Body of pancreas (tissue), 4 donors: ENCODE measurements around the gene STIL.

Experiments
- POLR2A ChIP-seq, 3 donors: fragments of 450-650 bp; IDR thresholded peaks; one replicate each; pipeline ENCODE4 v1.6.1; 2016; ENCODE audit warnings: antibody characterized with exemption in 3 of 3, mild to moderate bottlenecking in 2 of 3
- TF ChIP-seq, protein P1 (sequence below), 7 experiments: fragments of 450-650 bp in 4 of 7; fragments of 200-600 bp in 3 of 7; sonication (generic) in 3 of 7; IDR thresholded peaks; one replicate each; pipeline ENCODE4 v1.5.1; 2016 to 2019; ENCODE audit warnings: antibody characterized with exemption in 7 of 7

DNA sequence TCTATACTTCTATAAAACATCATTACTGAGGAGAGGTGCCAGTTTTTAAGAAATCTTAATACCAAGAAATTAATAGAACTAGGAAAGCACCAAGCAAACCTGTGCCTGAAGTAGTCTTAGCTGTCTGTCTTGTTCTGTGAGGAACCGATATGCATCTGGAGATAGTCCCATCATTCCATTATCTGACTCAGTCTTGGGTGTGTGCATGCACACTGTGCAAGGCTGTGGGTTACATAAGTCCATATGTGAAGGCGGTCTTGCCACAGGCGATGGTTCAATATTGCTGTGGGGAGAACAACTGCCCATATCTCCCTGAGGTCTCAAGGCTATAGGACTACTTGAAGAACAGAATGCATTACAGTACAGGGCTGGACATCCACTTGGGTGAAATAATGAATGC is 33.8 kb downstream of the STIL start:
- TF ChIP-seq, protein P1, sequence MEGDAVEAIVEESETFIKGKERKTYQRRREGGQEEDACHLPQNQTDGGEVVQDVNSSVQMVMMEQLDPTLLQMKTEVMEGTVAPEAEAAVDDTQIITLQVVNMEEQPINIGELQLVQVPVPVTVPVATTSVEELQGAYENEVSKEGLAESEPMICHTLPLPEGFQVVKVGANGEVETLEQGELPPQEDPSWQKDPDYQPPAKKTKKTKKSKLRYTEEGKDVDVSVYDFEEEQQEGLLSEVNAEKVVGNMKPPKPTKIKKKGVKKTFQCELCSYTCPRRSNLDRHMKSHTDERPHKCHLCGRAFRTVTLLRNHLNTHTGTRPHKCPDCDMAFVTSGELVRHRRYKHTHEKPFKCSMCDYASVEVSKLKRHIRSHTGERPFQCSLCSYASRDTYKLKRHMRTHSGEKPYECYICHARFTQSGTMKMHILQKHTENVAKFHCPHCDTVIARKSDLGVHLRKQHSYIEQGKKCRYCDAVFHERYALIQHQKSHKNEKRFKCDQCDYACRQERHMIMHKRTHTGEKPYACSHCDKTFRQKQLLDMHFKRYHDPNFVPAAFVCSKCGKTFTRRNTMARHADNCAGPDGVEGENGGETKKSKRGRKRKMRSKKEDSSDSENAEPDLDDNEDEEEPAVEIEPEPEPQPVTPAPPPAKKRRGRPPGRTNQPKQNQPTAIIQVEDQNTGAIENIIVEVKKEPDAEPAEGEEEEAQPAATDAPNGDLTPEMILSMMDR (IDR thresholded peaks at IDR 0.05): no peak
- no peak for TF ChIP-seq POLR2A (IDR thresholded peaks at IDR 0.05)
